ENCODE results near the gene PLCH2.
"Not testable (repeated sequence)": the region's sequence is repeated elsewhere in the genome, so short reads cannot be mapped to it uniquely, and the experiment has no call there.

PLCH2 gene

DNA sequence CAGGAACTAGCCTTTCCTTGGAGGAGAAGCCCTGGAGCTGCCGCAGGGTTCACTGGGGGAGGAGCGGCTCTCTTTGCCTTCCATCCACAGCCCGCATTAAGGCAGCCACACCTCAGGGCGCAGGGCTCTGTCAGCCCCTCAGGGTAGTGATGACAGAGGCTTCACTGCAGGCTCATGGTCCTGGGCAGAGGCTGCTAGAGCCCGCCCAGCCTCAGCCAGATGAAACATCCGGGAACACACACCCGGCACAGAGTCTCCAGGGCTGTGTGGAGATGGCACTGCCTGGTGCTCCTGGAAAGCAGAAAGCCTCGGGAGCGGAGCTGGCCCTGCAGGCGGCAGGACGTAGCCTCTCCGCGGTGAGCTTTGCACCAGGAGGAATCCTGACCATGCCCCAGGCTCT lies 34.3 kb upstream of the PLCH2 start:
- no peak for DNase-seq

DNA sequence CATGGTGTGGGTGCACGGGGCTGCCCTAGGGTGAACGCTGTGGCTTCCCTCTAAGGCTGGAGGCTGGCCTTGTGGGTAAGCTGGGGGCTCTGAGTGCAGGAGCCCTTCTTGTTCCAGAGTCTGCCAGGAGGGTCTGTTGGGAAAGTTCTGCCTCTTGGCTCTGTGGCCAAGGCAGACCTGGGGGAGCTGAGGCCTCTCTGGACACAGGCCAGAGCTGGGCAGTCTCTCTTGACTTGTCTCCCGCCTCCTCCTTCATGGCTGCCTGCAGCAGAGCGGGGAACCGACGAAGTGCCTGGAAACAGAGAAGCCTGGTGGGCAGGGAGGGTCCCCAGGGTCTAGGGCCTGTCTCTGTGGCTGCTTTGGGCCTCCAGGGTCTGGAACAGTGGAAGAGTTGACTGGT lies 33.4 kb upstream of the PLCH2 start:
- no peak for DNase-seq

DNA sequence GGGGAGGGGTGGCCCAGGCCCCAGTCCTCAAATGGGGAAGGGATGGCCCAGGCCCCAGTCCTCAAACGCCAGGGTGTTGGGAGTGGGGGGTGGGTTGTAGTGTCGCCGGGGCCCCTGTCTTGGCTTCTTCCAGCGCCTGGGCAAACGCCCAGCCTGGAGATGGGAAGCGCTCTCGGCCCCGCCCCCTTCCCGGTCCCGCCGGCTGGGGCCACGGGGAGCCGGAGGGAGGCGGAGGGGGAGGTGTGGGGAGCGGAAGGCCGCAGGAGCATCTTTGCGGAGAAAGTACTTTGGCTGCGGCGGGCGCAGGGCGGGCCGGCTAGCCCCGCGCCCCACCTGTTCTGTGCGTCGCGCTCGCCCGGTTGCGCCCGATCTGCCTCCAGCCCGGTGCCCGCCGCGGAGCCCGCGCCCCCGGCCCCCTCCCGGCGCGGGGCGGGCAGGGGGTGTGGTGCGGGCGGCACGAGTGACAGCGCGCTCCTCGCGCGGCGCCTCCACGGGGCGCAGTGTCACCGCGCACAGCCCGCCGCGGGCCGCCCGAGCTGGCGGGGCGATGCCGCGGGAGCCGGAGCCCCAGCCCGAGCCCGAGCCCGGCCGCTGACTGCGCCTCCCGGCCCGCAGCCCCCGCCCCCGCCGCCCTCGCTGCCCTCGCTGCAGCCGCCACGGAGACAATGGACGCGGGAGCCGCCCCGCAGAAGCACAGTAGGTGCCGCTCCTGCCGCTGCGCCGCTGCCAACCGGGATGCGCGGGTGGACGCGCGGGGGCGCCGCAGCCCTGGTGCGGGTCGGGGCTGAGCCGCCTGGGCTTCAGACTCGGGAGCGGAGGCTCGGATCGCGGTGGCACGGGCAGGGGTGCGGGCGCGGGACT lies 32.6 kb upstream of the PLCH2 start:
- no peak for DNase-seq

DNA sequence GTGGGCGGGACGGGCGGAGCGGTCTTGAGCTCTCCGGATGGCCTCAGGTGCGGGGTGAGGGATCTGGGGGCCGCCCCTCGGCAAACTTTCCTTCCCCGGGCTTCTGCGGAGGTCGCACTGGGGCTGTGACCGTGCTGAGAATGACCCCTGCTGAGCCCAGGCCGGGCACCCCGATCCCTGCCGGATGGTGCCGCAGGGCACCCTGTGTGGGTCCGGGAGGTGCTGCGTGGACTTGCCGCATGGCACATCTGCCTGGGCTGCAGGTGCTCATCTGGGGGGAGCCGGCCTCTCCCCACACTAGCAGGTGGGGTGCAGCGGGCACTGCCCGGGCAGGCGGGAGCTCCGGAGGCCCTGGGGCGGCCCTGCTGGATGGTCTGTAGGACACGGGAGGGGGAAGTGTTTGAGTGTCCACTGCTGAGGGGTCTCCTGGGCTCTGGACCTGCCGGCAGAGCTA lies 31.9 kb upstream of the PLCH2 start:
- no peak for DNase-seq

DNA sequence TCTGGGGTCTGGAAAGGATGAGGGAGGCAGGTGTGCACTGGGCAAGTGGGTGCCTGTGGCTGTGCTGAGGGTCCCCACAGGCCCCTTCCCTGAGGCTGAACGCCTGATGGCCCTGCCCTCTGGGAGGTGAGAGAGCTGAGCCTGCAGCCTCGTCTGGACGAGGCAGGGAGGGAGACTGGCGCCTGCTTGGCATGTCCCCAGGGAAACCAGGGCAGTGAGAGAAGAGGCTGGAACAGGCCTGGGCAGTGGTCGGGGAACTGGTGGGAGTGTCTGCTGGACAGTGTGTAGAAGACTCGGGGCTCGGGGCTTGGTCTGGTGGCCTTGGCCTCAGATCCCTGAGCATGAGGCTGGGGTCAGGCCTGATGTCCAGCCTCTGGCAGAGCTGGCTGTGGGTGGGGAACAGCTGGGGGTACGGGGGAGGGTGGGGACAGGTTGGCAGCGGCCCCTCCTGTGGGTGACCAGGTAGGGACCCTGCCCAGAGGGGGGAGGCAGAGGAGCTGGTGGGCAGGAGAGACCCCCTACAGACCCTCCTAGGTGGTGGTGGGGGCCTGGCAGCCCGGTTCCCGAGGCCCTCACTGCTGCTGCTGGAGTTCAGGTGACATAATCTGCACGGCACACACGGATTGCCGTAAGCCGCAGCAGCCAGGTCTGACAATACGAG lies 30.8 kb upstream of the PLCH2 start:
- DNase-seq: no peak

DNA sequence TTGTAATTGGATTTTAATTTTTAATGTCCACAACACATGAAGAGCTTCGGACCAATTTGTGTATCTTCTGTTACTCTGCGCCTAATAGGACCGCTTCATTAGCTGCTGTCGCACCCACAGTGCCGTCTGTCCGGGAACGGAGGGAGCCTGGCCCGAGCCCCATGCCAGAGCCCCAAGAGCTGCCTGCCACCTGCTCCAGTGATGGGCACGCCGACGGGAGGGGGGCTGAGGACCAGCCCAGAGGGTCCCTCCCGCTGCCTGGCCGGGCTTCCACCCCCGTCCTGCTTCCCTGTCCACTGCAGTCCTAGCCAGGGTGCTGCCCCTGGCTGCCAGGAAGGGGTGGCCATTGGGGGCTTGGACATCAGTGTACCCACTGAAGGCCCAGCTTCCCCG lies 30.3 kb upstream of the PLCH2 start:
- DNase-seq: no peak

DNA sequence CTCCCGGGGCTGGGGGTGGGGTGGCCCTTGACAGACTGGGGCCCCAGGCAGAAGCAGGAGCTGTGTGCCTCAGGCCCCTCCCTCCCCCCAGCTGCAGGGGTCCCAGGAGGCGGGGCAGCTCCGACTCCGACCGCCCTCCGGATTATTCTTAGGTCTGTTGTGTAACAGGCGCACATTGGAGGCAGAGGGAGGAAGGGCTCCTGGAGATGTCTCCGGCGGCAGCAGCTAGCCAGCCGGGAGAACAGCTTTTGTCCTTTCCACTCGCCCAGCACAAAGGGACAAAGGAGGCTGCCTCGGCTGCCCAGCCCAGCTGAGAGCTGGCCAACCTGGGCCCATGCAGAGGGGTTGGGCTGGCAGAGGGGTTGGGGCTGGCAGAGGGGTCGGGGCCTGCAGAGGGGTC lies 29.7 kb upstream of the PLCH2 start:
- no peak for DNase-seq

DNA sequence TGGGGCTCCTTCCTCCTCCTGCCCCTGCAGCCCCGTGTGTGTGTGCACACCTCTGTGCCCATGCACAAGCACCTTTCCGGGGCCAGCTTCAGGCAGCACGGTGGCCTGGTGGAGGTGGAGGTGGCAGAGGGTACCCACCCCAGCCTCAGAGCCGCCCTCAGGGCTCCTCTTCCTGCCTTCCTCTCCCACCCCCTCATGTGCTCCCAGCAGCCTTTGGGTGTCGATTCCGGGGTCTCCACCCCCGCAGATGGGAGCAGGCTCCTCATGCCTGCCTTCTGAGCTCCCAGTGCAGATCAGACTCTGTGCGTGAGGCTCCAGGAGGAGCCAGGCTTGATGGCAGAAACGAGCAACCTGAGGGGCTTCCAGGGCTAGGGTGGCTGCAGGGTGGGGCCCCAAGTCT lies 29.2 kb upstream of the PLCH2 start:
- no peak for DNase-seq

DNA sequence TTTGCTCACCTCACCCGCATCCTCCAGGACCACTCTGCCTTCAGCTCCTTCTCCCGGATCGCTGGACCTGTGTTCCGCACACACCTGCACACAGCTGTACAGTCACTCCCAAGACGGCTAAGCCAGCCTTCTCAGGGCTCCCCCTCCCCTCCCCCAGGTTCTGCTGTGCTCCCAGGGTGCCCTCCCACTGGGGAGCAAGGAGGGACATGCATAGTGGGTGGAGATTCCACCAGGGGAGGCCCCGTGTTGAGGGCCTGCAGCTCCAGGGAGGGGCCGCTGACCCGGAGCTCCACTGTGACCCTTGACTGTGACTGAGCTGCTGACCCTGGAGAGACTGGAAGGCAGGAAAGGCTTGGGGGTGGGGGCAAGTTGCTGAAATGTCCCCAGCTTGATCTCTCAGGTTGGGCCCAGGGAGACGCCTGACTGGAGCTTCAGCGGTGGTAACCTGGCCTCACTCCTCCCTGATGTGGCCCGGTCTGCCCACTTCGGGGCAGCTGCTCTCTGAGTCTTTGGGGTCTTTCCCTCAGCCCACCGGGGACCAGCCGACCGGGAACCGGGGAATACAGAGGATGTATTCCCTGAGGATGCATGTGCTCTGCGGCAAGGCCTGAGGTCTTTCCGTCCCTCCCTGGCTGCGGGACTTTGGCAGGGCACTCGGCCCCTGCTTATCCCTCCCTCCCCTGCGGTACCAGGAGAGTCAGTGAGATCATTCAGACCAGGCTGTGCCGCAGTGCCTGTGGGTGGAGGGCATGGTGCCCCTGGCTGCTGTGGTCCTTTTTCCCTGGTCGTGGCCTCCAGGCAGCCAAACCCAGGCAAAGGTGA lies 28.6 kb upstream of the PLCH2 start:
- no peak for DNase-seq

DNA sequence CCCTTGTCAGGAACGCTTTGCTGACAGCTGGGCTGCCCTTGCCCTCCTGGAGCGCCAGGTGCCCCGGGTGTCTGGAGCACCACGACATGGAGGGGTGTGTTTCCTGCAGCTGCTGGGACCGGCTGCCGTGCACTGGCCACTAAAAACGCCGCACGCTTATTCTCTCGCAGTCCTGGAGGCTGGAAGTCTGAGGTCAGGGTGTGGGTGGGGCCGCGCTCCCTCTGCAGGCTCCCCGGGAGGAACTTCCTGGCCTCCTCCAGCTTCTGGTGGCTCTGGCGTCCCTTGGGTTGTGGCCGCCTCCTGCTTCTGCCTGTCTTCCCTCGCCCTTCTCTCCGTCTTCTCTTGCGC lies 28.0 kb upstream of the PLCH2 start:
- DNase-seq: no peak

DNA sequence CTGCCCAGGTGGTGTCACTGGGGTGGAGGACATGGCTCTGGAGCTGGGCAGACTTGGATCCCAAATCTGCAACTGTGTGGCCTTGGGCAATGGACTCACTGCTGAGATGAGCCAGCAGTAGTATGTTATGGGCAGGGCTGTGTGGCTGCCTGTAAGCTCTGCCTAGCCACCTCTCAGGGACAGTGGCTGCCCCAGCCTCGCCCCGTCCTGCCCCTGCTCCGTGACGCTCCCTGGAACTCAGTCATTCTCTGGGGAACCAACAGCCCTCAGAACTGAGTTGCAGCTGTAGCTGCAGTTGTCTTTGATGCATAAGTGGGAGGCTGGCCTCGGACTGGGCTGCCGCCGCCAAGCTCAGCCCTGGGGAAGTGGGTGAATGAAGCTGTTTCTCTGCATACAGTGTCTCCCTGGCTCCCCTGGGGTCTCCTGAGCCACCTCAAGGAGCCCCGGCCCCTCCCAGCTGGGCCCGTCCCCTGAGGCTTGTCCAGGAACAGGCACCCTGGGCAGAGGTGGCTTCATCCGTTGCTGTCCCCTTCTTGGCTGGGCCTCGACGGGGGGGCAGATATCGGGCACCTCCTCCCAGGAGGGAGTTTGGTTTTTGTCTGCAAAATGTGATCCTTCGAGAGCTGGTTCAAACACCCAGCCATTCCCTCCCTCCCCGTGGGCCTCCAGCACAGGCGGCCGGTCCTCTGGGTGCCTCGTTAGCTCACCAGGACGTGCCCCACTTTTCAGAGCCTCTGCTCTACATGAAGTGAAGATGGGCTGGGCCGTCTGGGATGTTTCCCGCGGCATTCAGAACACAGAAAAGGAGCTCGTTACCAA lies 26.2 kb upstream of the PLCH2 start:
- no peak for DNase-seq

DNA sequence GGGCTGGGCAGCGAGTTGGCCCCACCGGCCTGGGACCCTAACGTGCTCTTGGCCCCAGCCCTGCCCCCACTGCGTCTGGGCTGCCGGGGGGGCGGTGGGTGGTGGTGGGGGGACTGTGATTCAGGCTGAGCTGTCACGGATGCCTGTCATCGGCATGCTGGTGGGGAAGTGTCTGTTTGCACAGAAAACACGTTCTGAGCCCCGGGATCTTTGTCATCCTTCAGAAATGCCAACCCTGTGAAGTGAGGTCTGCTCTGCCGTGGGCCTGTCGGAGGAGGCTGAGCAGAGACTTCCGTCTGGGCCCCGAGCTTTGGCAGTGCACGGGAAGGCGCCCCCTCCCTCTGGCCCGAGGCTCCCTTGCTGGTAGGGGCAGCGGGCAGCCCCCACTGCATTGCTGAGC lies 24.3 kb upstream of the PLCH2 start:
- no peak for DNase-seq

DNA sequence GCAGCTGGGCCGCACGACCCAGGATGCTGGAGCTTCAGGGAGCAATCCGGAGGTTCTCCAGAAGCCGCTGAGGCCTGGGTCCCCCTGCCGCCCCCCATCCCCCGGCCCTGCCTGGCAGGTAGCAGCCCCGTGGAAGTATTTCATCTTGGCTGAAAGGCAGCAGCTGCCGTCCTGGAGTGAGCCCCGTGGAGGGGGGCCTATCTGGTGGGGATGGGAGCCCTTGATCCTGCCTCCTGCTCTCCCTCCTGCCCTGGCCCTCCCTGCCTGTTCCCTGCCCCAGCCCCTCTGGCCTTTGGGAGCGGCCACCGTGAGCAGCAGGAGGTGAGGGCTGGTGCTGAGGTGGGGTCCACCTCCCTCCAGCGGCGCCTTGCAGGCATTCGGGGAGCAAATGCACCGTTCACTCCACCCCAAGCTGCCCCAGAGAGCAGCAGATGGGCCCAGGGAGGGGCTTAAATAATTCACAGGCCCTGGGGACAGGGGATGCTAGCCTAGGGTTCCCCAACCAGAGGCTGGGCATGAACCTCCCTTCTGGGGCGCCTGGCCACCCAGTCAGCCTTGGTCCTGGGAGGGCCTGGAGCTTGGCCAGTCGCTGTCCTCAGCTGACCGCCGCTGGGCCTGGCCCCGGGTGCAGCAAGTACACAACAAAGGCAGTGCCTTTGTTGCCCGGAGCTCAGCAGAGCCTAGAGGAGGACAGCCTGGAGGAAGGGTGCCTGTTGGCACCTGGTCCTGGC lies 23.7 kb upstream of the PLCH2 start:
- DNase-seq: no peak

DNA sequence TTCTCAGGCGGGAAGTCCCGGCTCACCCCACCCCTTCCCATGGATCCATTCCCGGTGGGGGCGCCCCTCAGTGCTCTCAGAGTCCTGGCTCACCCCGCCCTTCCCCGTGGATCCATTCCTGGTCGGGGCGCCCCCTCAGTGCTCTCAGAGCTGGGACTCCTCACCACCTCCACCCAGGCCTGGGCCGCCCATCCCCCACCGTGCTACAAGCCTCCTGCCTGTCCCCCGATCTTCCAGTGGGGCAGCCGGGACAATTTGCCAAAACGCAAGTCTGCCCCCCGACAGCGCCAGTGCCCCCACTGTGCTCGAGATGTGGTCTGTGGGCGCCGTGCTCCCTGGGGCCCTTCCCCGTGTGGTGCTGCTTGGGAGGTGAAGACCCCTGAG lies 23.2 kb upstream of the PLCH2 start:
- DNase-seq: no peak

DNA sequence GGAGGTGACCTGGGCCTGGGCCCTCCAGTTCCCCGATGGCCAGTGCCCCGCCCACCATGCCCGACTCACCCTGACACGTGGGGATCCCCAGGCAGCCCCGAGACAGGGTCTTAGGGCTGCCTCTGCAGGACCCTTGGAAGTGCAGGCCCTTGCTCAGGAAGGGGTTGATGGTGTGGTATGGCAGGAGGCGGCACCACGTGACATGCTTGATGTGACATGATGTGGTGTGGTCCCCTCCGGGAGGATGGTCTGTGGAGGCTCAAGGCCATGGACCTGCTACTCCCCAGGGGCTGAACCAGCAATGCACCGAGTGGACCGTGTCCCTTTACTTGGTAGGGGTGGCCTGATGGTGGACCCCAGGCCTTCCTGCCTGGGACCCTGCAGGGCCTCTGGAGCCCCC lies 21.9 kb upstream of the PLCH2 start:
- DNase-seq: no peak

DNA sequence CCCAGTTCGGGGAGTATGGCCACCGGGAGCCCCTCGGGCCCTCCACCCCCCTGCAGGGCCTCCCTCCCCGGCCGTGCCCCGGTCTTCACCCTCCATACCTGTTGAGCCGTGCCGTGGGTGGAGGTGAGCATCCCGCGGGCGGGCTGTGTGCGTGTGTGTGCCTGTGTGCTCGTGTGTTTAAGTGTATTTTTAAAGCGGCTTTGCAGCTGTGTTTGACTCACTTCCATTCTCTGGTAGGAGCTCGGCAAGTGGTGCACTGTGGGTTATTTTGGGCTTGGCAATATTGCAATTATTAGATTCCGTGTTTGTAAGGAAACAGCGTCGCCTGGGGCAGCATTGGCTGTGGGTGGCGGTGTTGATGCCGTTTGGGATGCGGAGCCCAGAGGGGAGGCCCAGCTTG lies 20.3 kb upstream of the PLCH2 start:
- no peak for DNase-seq

DNA sequence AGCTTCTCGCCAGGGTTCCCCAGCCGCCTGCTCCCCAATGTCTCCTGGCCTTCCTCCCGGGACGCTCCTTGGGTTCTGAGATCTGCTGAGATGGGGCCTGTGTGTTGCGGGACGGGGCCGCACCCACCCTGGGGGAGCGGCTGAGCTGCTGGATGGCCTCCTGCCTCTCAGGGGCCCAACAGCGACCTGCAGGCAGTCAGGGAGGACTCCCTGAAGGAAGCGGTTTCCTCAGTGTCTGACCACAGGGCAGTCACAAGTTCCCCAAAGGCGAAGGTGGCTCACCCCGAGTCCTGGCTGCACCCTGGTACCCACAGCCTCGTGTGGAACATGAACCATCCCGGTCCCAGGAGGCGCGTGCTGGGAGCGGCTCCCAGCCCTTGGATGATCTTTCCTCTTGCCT lies 18.6 kb upstream of the PLCH2 start:
- DNase-seq: no peak

DNA sequence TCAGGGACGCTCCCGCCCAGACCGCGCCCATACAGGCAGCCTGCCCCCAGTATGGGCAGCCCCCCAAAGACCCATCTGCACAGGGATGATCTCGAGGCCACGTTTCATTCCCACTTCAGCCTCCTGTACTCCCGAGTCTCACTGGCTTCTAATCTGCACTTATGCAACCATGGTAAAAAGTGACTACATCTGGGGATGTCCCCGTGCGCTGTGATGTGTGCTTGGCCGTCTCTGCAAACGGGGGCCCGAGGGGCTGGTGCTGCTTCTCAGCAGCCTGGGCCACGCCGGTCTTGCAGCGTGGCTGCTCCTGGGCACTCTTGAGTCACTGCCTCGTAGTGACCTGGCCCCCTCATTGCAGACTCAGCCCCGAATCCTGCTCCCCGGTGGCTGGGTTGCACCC lies 17.4 kb upstream of the PLCH2 start:
- no peak for DNase-seq

DNA sequence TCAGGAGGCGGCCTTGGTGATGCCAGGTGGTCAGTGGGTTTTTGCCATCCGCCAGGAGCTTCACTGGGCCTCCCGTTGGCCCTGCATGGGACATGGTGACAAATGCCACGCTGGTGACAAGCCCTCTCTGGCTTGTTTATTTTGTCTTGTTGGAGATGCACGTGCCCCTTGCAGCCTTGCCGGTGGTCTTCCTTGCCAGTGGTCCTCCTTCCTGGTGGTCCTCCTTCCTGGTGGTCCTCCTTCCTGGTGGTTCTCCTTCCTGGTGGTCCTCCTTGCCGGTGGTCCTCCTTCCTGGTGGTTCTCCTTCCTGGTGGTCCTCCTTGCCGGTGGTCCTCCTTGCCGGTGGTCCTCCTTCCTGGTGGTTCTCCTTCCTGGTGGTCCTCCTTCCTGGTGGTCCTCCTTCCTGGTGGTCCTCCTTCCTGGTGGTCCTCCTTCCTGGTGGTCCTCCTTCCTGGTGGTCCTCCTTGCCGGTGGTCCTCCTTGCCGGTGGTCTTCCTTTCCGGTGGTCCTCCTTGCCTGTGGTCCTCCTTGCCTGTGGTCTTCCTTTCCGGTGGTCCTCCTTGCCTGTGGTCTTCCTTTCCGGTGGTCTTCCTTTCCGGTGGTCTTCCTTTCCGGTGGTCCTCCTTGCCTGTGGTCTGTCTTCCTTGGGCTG lies 16.9 kb upstream of the PLCH2 start:
- not testable (repeated sequence) for DNase-seq

DNA sequence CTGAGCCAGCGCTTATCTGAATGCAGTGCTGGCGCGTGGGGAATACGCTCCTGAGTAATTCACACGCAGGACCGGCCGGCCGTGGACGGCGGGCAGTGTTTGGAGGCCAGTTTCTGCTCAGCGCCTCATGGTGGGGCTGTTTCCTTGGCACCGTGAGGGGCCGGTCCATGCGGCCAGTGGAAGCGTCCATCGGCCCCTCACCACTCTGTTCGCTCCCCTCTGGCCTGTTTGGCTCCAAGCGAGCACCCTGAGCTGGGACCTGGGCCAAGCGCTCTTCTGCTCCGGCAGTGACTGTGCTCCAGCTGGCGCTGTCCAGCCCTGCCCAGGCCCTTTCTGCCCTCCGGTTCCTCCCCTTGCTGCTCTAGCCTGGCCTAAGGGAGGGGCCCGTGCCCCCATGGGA lies 16.3 kb upstream of the PLCH2 start:
- no peak for DNase-seq

DNA sequence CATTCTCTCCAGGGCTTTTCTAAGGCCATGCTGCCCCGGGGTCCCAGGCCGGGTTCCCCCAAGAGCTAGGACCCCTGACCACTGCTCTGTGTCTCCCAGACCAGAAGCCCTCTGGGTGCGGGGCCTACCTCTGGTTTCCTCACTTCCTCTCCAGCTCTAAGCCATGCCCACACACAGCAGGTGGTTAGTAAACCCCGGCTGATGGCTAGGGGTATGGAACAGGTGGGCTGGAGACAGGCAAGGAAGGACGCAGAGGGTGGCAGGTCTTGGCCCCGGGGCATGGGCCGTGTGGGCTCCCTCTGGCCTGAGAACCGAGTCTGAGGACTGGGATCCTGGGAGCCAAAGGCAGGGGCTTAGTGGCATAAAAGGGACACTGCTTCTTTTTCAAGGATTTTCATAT lies 15.9 kb upstream of the PLCH2 start:
- DNase-seq: no peak
